ENCODE results near the gene POLR1H.

DNA sequence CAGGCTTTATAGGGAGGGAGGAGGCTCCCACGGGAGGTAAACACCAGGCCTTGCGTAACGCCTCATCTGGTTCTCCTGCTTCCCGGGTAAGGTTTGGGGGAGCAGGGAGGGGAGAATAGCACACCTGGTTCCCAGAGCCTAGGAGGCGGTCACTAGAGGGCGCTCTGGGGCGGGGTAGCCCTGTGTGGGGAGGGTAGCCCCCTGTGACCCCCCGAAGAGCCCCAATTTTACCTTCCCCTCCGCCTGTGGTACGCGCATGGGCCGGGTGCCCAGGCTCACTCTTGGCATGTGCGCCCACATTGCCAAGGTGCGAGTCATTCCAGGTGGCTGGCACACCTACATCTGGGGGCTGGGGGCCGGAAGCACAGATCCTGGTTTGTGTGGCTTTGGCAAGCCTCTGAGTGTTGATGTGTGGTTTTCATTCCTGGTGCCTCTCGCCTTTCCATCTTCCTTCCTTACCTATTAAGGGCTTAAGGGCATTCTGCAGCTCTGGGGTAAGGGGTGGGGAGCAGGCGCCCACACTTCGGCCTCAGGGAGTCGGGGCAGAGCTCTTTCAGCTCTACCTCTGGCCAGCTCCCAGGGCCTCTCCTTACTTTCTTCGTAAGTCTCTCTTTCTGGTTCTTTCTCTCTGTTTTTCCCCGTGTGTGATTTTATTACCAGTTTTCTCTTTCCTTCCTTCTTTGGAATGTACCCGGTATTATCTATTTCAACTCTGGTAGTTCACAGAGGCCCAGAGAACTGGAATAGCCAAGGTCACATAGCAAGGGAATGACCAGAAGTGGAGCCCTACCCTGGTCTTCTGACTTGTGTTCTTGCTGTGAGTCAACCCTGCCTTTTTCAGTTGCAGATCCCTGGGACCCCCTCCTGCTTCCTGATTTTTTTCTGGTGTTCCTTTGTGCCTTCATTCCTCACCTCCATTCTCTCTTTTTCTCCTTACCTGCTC is 15.0 kb downstream of the POLR1H start:
- TF ChIP-seq, protein P1, sequence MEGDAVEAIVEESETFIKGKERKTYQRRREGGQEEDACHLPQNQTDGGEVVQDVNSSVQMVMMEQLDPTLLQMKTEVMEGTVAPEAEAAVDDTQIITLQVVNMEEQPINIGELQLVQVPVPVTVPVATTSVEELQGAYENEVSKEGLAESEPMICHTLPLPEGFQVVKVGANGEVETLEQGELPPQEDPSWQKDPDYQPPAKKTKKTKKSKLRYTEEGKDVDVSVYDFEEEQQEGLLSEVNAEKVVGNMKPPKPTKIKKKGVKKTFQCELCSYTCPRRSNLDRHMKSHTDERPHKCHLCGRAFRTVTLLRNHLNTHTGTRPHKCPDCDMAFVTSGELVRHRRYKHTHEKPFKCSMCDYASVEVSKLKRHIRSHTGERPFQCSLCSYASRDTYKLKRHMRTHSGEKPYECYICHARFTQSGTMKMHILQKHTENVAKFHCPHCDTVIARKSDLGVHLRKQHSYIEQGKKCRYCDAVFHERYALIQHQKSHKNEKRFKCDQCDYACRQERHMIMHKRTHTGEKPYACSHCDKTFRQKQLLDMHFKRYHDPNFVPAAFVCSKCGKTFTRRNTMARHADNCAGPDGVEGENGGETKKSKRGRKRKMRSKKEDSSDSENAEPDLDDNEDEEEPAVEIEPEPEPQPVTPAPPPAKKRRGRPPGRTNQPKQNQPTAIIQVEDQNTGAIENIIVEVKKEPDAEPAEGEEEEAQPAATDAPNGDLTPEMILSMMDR (IDR thresholded peaks at IDR 0.05; ENCODE audit: low read depth, low read length) = no peak
- TF ChIP-seq POLR2A (IDR thresholded peaks at IDR 0.05; ENCODE audit: extremely low read depth, insufficient read length) (no peak), MYC (IDR thresholded peaks at IDR 0.05; ENCODE audit: low read depth, low read length) (no peak)

All from NB4 (cell line).